Activated CD4-positive, alpha-beta T cell treated with anti-CD3 and anti-CD28 coated beads, Interleukin-2, amount 10 ng/mL, durations not matched to agents 24 days and 14 days (primary cell): ENCODE measurements around the gene TMPRSS15. TPM values are rescaled to one million over a fixed set of nuclear protein-coding genes. Genes with fewer than 3 reads are reported as not detected.

ENCODE experiments used
- DNase-seq: peaks from one replicate; pipeline ENCODE4 v3.0.0; 2022
- H3K27ac Mint-ChIP-seq: one replicate; pipeline ENCODE4 v1.8.0; 2022; ENCODE audit warnings: mild to moderate bottlenecking, mixed read lengths
- H3K27me3 Mint-ChIP-seq: one replicate; pipeline ENCODE4 v1.8.0; 2022; ENCODE audit warnings: mixed read lengths
- H3K36me3 Mint-ChIP-seq: one replicate; pipeline ENCODE4 v1.8.0; 2022; ENCODE audit warnings: low read depth, mild to moderate bottlenecking, mixed read lengths
- H3K4me1 Mint-ChIP-seq: one replicate; pipeline ENCODE4 v1.8.0; 2021; ENCODE audit warnings: mixed read lengths
- H3K4me3 Mint-ChIP-seq: one replicate; pipeline ENCODE4 v1.8.0; 2022; ENCODE audit warnings: mild to moderate bottlenecking, moderate library complexity, mixed read lengths
- H3K9me3 Mint-ChIP-seq: one replicate; pipeline ENCODE4 v1.8.0; 2021; ENCODE audit warnings: mixed read lengths
- intact Hi-C: fragments of 100-400 bp; cut with micrococcal nuclease; formaldehyde crosslinking; loops from one replicate; pipeline ENCODE4 v1.15.1; 2023
- total RNA-seq: library from RNA; stranded (reverse); gene quantifications from 2 replicates; pipeline ENCODE4 v1.2.3, GENCODE V29; 2022

The TMPRSS15 gene
- total RNA-seq, 1 donor from 2014 or later = not detected

DNA sequence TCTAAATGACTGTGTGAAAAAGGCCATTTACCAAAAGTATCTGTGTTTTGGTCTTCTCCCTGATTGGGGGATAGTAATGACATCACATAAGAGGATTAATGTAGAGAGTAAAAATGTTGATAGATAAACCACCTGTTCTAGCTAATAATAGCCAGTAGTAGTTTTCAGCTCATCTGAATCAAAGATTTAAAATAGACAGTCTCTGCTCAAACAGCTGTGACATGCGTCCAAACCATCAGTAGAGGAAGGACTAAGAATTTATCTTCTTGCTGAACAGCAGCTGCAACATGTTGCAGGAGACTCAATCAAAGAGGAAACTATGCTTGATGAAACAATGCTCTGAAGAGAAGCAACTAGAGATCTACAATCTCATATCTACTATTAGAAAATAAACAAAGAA lies 21.4 kb downstream of the TMPRSS15 start:
- intact Hi-C loops = no loop called here
- Mint-ChIP-seq H3K4me3 (no peak overlapping the region), H3K27me3 (no peaks in the 10 kb centered on the region), H3K4me1 (no peaks in the 10 kb centered on the region), H3K36me3 (no peaks in the 10 kb centered on the region), H3K27ac (no peak overlapping the region), H3K9me3 (no peaks in the 10 kb centered on the region)
- no peak for DNase-seq

DNA sequence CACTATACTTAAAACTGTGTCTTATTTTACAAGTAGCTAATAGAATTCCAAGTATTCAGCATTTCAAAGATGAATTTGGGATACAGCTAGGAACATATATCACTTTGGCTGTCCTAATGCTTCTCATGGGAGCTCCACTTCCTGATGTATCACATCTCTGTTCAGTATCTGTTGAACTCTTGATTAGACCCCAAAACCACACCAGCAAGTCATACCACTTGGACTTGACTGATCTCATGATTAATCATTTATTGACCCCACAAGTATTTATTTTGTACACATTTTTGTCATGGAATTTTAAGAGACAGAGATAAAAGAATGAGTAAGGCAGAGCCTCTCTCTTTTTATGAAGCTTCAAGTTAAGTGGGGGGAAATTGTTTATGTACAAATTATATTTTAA lies 30.0 kb downstream of the TMPRSS15 start:
- no peak for DNase-seq
- H3K27ac Mint-ChIP-seq = no peak overlapping the region
- intact Hi-C loops = no loop called here
- no peaks in the 10 kb centered on the region for H3K36me3 Mint-ChIP-seq
- H3K4me1 Mint-ChIP-seq = no peaks in the 10 kb centered on the region
- peaks cover 3% of the 10 kb centered on the region for H3K9me3 Mint-ChIP-seq
- H3K4me3 Mint-ChIP-seq = no peak overlapping the region
- no peaks in the 10 kb centered on the region for H3K27me3 Mint-ChIP-seq

DNA sequence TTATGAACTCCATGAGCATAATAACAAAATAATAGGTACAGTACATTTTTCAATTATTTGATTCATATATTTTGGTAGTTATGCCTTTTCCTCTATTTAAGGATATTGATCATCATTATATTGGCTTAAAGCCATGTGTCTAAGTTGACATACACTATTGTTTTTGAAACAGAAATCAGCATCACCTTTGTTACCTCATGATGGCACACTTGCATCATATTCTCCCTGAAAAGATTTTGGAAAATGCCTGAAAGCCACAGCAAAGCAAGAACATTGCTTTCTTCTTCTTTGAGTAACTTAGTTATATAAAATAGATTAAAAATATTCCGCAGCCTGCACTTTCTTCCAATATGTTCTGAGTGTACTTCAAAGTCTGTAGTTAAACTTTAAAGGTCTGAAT lies 33.3 kb downstream of the TMPRSS15 start:
- intact Hi-C loops = no loop called here
- no peak overlapping the region for H3K4me3 Mint-ChIP-seq
- no peaks in the 10 kb centered on the region for H3K4me1 Mint-ChIP-seq
- no peaks in the 10 kb centered on the region for H3K27me3 Mint-ChIP-seq
- DNase-seq = no peak
- no peak overlapping the region for H3K27ac Mint-ChIP-seq
- no peaks in the 10 kb centered on the region for H3K36me3 Mint-ChIP-seq
- H3K9me3 Mint-ChIP-seq = peaks cover 3% of the 10 kb centered on the region

DNA sequence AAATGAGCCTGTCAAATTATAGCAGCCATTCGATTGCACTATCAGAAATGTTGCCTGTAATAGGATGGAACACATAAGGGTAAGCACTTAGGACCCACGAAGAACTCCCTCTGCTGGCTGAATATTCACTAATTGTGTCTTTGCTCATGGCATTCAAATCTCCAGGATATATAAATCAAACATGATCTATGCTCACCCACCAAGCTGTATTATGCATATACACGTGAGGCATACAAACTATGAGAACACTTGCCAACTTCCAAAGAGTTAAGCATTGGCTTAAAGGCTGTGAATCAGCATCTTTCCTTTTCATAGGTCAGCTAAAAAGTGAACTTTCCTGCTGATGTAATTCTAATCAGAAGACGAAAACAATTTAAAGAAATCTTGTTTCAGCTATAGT lies 34.5 kb downstream of the TMPRSS15 start:
- DNase-seq = no peak
- Mint-ChIP-seq H3K36me3 (no peaks in the 10 kb centered on the region), H3K4me1 (no peaks in the 10 kb centered on the region), H3K27me3 (no peaks in the 10 kb centered on the region), H3K27ac (no peak overlapping the region), H3K4me3 (no peak overlapping the region), H3K9me3 (no peaks in the 10 kb centered on the region)
- intact Hi-C loops = no loop called here

DNA sequence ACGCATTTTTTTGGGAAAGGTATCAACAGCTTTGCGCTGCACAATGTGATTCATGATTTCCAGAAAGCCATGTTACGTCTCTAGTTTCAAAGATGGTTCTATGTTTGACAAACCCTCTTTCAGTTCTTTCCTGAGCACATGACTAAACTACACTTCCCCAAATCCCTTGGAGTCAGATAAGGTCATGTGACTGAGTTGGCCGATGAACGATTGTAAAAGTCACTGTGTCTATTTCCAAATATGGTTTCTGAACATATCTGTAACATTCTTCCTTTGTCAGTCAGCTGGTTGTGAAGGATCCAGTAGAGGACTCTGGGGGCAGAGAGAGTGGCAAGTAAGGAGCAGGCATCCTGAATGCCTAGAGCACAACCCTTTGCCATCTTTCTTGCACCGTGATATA lies 35.4 kb downstream of the TMPRSS15 start:
- no peaks in the 10 kb centered on the region for H3K27me3 Mint-ChIP-seq
- no peak overlapping the region for H3K4me3 Mint-ChIP-seq
- H3K36me3 Mint-ChIP-seq = no peaks in the 10 kb centered on the region
- DNase-seq = no peak
- H3K9me3 Mint-ChIP-seq = no peaks in the 10 kb centered on the region
- no peaks in the 10 kb centered on the region for H3K4me1 Mint-ChIP-seq
- no peak overlapping the region for H3K27ac Mint-ChIP-seq
- intact Hi-C loops = no loop called here

DNA sequence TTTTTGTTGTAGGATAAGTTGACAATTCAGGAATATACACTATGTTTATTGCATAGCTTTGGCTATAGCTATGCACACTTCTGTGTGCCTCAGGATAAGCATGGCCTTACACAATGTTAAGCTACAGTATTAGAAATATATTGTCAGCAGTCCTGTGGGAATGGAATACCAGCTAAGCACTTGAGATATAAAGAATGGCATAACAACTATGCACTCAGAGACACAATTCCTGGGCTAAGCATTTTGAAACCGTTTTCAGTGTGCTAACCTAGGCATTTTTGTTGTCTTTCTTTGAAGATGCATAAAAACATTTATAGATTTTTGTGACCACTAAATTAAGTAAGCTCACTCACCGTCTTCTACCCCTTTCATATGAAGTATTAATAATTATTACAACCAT lies 46.8 kb downstream of the TMPRSS15 start:
- Mint-ChIP-seq H3K4me1 (no peaks in the 10 kb centered on the region), H3K36me3 (no peaks in the 10 kb centered on the region), H3K27me3 (no peaks in the 10 kb centered on the region), H3K9me3 (no peaks in the 10 kb centered on the region), H3K27ac (no peak overlapping the region), H3K4me3 (no peak overlapping the region)
- intact Hi-C loops = no loop called here
- no peak for DNase-seq

DNA sequence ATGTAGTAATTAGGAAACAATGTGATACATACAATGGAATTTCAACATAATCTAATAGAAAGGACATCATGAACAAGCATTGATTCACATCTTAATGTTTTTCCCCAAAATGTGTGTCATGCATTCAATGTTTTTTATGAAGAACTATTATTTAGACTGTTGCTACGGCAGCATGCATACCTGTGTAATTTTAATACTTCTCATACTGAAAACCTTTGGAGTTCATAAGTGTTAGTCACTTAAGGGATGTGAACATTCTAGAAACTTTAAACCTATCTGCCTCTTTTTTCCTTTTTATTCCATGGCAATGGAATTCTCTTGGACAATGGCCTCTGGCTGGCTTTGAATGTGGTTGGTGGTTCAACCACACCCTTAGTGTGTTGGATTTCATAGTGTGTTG lies 48.6 kb downstream of the TMPRSS15 start:
- H3K4me3 Mint-ChIP-seq = no peak overlapping the region
- no peaks in the 10 kb centered on the region for H3K36me3 Mint-ChIP-seq
- DNase-seq = no peak
- intact Hi-C loops = no loop called here
- H3K27ac Mint-ChIP-seq = no peak overlapping the region
- no peaks in the 10 kb centered on the region for H3K27me3 Mint-ChIP-seq
- no peaks in the 10 kb centered on the region for H3K4me1 Mint-ChIP-seq
- no peaks in the 10 kb centered on the region for H3K9me3 Mint-ChIP-seq

DNA sequence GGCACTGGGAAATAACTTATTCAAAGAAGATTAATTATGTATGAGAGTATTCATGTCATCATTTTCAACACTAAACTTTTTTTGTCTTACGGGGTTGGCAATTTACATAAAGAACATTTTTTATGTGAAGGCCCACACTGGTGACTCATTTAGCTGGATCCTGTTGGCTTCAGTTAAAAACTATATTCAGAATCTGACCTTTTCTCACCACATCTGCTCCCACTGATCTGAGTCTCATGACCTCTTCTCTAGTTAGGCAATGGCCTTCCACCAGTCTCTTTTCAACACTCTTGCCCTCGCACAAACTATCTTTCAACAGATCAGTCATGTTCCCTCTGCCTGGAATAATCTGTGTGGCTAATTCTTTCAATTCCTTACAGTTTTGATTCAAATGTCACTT lies 53.4 kb downstream of the TMPRSS15 start:
- no peak for DNase-seq
- no peak overlapping the region for H3K4me3 Mint-ChIP-seq

DNA sequence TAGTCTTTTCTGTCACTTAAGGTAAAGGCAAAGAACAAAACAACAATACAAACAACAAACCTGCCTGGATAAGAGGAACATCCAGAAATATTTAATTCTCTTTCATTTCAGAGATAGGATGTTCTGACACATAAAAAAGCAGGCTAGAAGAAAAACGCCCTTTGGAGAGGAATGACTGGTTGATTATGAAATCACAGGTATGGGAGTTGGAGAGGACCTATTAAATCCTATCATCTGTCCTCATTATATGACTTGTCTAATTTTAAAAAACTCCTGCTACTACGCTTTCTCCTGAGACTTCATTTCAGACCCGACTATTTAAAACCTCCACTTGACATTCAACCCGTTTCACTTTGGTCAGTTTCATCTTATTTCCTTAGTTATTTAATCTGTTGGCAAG lies 54.1 kb downstream of the TMPRSS15 start:
- Mint-ChIP-seq H3K36me3 (no peaks in the 10 kb centered on the region), H3K4me3 (no peak overlapping the region), H3K27ac (no peak overlapping the region), H3K4me1 (no peaks in the 10 kb centered on the region), H3K27me3 (no peaks in the 10 kb centered on the region), H3K9me3 (no peaks in the 10 kb centered on the region)
- intact Hi-C loops = no loop called here
- DNase-seq = no peak

More for the DNA sequence above, 53.4 kb downstream of the TMPRSS15 start:
- Mint-ChIP-seq H3K27ac (no peak overlapping the region), H3K27me3 (no peaks in the 10 kb centered on the region), H3K4me1 (no peaks in the 10 kb centered on the region), H3K36me3 (no peaks in the 10 kb centered on the region), H3K9me3 (no peaks in the 10 kb centered on the region)
- intact Hi-C loops = no loop called here

DNA sequence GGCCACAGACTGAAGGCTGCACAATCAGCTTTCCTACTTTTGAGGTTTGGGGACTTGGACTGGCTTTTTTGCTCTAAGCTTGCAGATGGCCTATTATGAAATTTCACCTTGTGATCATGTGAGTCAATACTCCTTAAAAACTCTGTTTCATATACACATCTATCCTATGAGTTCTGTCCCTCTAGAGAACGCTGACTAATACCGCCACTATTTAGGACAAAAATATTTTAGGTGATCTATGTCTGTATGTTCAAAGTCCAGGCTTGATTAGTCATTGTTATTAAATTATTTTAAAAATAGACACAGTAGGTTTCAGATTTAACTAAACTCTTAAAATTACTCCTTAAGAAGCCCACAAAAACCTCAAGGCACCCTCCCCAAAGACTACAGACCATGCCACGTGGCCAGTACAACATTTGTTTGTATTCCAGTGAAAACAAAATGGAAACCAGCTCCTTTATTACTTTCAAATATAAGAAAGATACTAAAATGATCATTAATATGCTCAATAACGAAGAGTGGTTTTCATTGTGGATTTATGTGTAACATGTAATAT lies 63.1 kb downstream of the TMPRSS15 start:
- H3K27me3 Mint-ChIP-seq = no peaks in the 10 kb centered on the region
- H3K9me3 Mint-ChIP-seq = no peaks in the 10 kb centered on the region
- no peaks in the 10 kb centered on the region for H3K4me1 Mint-ChIP-seq
- intact Hi-C loops = no loop called here
- no peak for DNase-seq
- H3K36me3 Mint-ChIP-seq = no peaks in the 10 kb centered on the region
- no peak overlapping the region for H3K4me3 Mint-ChIP-seq
- no peak overlapping the region for H3K27ac Mint-ChIP-seq

DNA sequence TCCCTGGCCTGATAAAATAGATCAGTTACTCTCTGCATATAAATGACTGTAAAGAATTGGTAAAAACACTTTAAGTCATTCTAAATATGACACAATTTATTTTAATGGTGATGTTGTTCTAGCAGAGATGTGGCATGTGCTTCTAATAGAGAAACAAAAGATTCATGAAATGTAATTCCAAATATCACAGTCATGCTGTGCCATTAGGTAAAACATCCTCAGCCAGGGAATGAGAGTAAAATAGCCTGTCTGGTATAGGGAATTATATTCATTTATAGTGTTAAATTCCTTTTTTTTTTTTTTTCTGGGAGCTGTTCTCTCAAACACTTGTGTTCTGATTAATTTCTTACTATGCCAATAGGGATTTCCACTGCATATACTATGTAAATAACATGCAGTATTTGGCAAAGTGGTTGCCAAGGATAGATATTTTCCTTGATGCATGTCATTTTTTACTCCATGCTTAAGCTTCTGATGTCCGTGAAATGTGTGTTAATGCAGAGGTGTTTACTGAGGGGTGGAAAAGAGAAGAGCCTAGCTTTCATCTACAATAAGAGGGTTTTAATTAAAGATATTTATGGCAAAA lies 67.8 kb downstream of the TMPRSS15 start:
- Mint-ChIP-seq H3K4me1 (no peaks in the 10 kb centered on the region), H3K36me3 (no peaks in the 10 kb centered on the region), H3K27ac (no peak overlapping the region), H3K4me3 (no peak overlapping the region), H3K9me3 (no peaks in the 10 kb centered on the region), H3K27me3 (no peaks in the 10 kb centered on the region)
- no peak for DNase-seq
- intact Hi-C loops = no loop called here

DNA sequence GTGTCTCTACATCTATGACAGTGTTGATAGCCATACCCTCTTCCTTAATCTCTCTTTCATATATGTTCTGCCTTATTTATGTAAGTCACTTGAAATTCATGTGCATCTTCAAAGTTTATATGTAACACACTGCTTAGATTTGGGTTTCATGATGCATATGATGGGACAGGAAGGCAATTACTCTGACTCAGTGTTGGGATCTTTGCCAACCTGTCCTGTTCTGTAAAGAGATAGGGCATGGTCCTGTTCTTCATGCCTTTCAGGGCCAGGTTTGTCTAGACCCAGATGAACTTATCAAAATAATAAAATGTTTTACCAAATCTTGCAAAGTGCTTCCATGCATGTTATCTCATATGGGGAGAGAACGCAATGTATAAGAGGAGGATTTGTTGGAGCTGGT lies 69.5 kb downstream of the TMPRSS15 start:
- Mint-ChIP-seq H3K27me3 (no peaks in the 10 kb centered on the region), H3K4me1 (no peaks in the 10 kb centered on the region), H3K9me3 (no peaks in the 10 kb centered on the region), H3K4me3 (no peak overlapping the region), H3K27ac (no peak overlapping the region), H3K36me3 (no peaks in the 10 kb centered on the region)
- DNase-seq = no peak
- intact Hi-C loops = no loop called here

DNA sequence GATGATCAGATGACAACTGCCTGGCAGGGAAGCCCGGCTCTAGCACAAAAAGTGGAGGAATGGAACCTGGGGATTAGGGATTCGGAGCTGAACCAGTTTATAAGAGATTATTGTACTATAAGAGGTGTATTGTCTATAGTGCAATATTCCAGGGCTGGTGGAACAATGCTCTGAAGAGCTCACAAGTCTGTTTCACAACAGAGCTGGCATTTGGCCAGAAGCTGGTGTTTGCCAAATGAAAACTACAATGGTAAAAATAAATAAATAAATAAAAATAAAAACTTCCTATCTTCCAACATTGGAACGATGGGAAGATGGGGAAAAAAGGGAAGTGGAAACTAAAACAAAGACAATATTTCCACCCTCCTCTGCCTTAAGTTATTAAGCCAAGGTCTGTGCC lies 85.4 kb downstream of the TMPRSS15 start:
- no peaks in the 10 kb centered on the region for H3K36me3 Mint-ChIP-seq
- no peaks in the 10 kb centered on the region for H3K4me1 Mint-ChIP-seq
- H3K9me3 Mint-ChIP-seq = peaks cover 6% of the 10 kb centered on the region
- intact Hi-C loops = no loop called here
- no peak overlapping the region for H3K4me3 Mint-ChIP-seq
- H3K27ac Mint-ChIP-seq = no peak overlapping the region
- H3K27me3 Mint-ChIP-seq = no peaks in the 10 kb centered on the region
- DNase-seq = no peak

DNA sequence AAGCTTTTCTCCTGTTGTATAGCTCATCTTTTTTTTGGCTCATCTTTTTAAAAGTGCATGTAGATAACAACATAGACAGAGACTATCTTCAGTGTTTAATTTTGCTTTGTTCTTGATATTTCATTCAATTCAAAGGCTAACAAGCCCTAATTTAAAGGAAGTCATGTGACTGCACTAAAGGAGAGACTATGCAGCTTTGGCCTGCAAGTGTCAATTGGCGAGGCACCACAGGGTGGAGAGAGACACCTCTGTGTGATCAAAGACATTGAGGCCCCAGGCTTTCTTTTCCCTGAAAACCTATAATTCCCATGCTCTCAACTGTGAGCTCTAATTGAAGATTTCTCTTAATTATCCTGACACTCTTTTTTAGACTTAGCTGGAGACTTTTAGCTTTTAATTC lies 105.4 kb downstream of the TMPRSS15 start:
- Mint-ChIP-seq H3K36me3 (no peaks in the 10 kb centered on the region), H3K27ac (no peak overlapping the region), H3K4me3 (no peak overlapping the region), H3K9me3 (no peaks in the 10 kb centered on the region), H3K27me3 (no peaks in the 10 kb centered on the region), H3K4me1 (no peaks in the 10 kb centered on the region)
- intact Hi-C loops = no loop called here
- DNase-seq = no peak

DNA sequence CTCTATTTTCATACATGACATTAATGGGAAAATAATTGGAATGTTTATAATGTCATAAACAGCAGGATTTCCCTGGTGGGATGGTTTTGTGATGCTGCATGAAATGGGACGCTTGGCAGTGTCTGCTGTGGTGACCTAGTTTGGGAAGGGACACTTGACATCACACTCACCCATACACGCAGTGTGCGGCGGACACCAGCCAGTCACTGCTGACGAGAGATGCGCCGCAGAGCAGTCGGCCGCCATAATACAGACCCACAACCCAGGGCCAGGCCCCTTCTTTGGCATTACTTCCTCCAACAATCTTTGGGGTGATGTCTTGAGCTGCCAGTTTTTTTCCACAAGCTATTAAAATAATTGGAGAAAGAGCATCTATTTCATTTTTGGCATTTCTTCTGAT lies 109.5 kb downstream of the TMPRSS15 start:
- no peak for DNase-seq
- intact Hi-C loops = no loop called here
- Mint-ChIP-seq H3K4me1 (no peaks in the 10 kb centered on the region), H3K36me3 (no peaks in the 10 kb centered on the region), H3K27ac (no peak overlapping the region), H3K27me3 (no peaks in the 10 kb centered on the region), H3K4me3 (no peak overlapping the region), H3K9me3 (no peaks in the 10 kb centered on the region)
